SK-N-SH treated with all-trans-retinoic acid at 6 μM for 48 hours (cell line): Measurements from ENCODE around the gene ETS1.

Experiments
- ARNTL ChIP-seq: fragments of 450-650 bp; formaldehyde crosslinking; IDR thresholded peaks from 2 replicates; pipeline ENCODE4 v1.5.0; 2020; ENCODE audit warnings: low read depth, mild to moderate bottlenecking, moderate library complexity, borderline replicate concordance
- ZFP3 ChIP-seq: fragments of 250-450 bp; sonication (Bioruptor Pico); IDR thresholded peaks from 2 replicates; pipeline ENCODE4 v1.5.0; 2020; ENCODE audit warnings: mild to moderate bottlenecking, moderate library complexity

GRCh38 chr11:128497776-128498095, 89.6 kb downstream of the ETS1 start:
- TF ChIP-seq ZFP3 (CRISPR knock-in tag), result no peak
- TF ChIP-seq ARNTL, result no peak
